Measurements from ENCODE around the gene PNLIPRP1.

GRCh38 chr10:116608686-116609594 lies 18.2 kb downstream of the PNLIPRP1 start:
- TF ChIP-seq, protein P1, sequence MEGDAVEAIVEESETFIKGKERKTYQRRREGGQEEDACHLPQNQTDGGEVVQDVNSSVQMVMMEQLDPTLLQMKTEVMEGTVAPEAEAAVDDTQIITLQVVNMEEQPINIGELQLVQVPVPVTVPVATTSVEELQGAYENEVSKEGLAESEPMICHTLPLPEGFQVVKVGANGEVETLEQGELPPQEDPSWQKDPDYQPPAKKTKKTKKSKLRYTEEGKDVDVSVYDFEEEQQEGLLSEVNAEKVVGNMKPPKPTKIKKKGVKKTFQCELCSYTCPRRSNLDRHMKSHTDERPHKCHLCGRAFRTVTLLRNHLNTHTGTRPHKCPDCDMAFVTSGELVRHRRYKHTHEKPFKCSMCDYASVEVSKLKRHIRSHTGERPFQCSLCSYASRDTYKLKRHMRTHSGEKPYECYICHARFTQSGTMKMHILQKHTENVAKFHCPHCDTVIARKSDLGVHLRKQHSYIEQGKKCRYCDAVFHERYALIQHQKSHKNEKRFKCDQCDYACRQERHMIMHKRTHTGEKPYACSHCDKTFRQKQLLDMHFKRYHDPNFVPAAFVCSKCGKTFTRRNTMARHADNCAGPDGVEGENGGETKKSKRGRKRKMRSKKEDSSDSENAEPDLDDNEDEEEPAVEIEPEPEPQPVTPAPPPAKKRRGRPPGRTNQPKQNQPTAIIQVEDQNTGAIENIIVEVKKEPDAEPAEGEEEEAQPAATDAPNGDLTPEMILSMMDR (IDR thresholded peaks at IDR 0.05 in 4 of 5, conservative IDR thresholded peaks at IDR 0.05 in 1 of 5): no peak
- no peak for TF ChIP-seq POLR2A (IDR thresholded peaks at IDR 0.05)
